Stimulated activated CD8-positive, alpha-beta memory T cell treated with anti-CD3 and anti-CD28 coated beads, Interleukin-2, amount 100 ng/mL, for 1 hour (primary cell): ENCODE data around the gene DCTN2.

Source experiments
- DNase-seq, 2 donors: peaks; one replicate each; pipeline ENCODE4 v3.0.0-alpha.2; 2020; ENCODE audit warnings: low read depth in 2 of 2

Gene DCTN2

DNA sequence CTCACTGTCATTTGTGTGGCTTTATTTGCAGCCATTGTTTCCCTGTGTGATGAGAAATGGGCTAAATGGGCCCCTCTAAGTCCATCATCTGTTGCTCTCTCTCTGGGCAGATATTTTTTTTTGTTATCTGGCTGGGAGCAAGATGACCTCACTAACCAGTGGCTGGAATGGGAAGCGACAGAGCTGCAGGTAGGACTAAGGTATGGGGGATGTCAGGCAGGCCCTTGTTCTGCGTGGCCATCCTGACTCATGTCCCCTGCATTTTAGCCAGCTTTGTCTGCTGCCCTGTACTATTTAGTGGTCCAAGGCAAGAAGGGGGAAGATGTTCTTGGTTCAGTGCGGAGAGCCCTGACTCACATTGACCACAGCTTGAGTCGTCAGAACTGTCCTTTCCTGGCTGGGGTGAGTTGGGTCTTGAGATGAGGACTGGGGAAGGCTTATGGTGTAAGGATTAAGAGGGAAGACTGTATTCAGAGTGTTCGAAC is 57.8 kb downstream of the DCTN2 start:
- no peak for DNase-seq

DNA sequence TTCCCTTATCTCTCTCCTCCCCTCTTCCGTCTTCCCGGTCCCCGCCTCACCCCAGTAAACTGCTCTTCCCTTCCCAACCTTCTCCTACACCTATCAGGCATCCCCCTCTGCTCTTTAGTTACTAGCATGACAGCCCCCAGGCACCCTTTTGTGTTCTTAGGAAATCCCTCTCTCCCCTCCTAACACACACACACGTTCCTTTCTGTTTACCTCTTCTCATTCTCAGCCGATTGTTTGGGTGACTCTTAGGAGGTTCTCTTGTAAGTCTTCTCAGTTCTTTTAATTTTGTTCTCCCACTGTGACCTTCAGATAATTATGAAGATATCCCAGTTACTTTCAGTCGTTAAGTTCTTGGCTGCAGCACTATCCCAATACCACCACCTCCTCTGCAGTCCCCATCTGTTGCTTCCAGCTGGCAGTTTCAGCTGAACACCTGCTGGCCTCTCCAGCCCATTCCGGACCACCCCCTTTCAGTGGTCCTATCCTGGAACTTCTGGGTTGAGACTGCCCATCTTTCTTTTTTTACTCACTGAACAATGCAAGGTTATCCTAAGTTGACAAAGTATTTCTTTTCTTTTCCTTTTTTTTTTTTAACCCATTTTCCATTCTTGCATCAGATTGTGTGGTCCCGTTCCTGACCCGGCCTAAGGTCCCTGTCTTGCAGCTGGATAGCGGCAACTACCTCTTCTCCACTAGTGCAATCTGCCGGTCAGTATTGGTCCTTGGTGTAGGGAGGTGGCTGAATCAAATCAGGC is 58.4 kb downstream of the DCTN2 start:
- DNase-seq, result no peak

DNA sequence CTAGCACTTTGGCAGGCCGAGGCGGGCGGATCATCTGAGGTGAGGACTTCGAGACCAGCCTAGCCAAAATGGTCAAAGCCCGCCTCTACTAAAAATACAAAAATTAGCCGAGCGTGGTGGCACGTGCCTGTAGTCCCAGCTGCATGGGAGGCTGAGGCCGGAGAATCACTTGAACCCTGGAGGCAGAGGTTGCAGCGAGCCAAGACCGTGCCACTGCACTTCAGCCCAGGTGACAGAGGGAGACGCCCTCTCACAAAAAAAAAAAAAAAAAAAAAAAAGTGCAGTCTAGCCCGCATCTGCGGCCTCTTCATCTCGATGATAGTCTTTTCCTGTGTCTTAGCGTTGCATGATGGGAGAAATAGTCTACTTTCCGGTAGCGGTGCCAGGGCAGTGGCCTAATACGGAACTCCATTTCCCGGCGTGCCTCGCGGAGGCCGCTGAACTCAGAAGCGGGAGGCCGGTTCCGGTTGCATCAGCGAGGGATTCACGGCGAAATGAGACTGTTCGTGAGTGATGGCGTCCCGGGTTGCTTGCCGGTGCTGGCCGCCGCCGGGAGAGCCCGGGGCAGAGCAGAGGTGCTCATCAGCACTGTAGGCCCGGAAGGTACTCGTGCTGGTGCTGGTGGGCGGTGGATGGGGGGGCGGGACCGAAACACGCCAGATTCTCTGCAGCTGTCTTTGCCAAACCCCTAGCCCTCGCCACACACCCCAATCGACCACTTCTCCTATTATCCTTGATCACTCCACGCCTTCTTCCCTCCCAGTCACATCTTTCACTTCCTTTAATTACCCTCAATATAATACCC is 59.2 kb downstream of the DCTN2 start, which contains the start of gene MARS1:
MARS1 (plus strand) TSS at position 472 of the 805 bp plus-strand sequence; CDS start at position 495, 23 bp downstream.
- peak; percentile 79 to 83 for DNase-seq

DNA sequence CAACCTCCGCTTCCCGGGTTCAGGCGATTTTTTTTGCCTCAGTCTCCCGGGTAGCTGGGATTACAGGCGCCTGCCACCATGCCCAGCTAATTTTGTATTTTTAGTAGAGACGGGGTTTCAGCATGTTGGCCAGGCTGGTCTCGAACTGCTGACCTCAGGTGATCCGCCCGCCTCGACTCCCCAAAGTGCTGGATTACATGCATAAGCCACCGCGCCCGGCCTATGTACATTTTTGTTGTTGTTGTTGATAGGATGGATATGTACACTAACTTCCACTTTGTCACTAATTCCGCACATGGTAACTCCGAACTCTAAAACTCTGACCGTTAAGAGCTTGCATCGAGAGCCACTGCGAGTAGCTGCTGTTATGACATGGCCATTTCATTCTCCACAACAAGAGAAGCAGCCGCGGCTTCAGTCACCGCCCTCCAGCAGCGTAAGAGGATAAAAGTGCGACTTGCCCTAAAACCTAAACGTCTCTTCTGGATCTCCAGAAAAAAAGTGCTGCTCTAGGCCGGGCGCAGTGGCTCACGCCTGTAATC is 59.9 kb downstream of the DCTN2 start:
- no peak for DNase-seq

DNA sequence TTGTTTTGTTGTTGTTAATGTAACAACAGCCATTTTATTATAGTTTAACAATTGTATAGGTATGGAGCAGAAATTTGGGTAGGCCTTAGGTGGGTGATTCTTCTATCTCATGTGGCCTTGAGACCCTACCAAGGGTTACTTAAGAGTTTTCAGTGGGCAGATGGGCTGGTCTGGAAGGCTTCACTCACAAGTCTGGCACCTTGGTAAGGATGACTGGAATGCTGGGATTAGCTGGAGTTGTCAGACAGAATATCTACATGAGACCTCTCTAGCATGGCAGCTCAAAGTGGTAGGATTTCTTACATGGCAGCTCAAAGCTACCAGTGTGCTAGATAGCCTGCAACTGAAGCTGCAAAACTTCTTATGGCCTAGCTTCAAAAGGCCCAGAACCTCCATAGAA is 61.3 kb downstream of the DCTN2 start:
- no peak for DNase-seq

DNA sequence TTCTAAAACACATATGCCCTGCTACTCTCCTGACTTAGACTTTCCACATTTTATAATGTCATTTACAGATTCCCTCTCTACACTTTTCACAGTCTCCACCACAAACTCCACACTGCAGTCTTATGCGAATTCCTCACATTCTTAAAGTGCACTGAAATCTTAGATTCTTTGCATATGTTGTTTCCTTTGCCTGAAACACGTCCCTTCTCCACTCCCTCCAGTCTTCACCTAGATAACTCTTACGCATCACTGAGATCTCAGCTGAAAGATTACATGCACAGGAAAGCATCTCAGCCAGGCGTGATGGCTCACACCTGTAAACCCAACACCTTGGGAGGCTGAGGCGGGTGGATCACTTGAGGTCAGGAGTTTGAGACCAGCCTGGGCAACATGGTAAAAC is 63.5 kb downstream of the DCTN2 start:
- no peak for DNase-seq

DNA sequence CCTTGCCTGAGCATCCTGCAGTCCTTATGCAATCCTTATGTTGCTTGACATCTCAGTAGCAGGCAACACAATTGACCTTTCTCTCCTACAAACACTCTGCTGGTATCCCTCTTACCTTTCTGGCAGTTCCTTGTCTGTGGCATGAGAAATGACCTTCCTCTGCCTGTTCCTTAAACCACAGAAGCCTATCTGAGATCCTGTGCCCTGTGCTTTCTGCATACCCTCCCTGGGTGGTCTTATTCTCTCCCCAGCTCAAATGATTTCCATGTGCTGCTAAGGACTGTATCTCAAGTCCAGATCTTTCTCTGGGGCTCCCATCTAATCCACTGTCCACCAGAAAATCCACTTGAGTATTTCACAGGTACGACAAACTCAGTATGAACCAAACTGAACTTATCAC is 65.3 kb downstream of the DCTN2 start:
- DNase-seq, result no peak
